Naive thymus-derived CD4-positive, alpha-beta T cell (primary cell): ENCODE measurements around the gene MEG3. TPM values are rescaled to one million over a fixed set of nuclear protein-coding genes. Genes with fewer than 3 reads are reported as not detected.

ENCODE experiments used
- ATAC-seq: fragments of 150-1000 bp; cut with Tn5 transposase; 2 replicates; pipeline ENCODE4 v1.10.0; 2021; ENCODE audit warnings: mild to moderate bottlenecking, moderate library complexity
- CTCF ChIA-PET: fragments of 350-600 bp; sonication (Branson Sonifier 250); formaldehyde crosslinking; loops from one replicate; lab custom pipeline; 2021; ENCODE audit warnings: antibody characterized with exemption; lab: Charles Lee
- POLR2A ChIA-PET: fragments of 350-600 bp; sonication (Branson Sonifier 250); formaldehyde crosslinking; loops from one replicate; lab custom pipeline; 2021; ENCODE audit warnings: antibody characterized with exemption, inconsistent platforms; lab: Charles Lee
- DNase-seq, 9 donors: peaks; one replicate each; pipeline versions ENCODE4 v3.0.0 to v3.0.0-alpha.2; 2020 to 2022; ENCODE audit warnings: mixed read lengths in 1 of 9
- H3K27ac ChIP-seq: one replicate; pipeline ENCODE4 v1.7.0; 2013; ENCODE audit warnings: mild to moderate bottlenecking, low read depth, low read length, moderate library complexity
- H3K27me3 ChIP-seq, 2 donors: one replicate each; pipeline ENCODE4 v1.7.0; 2013; ENCODE audit warnings: low read length in 2 of 2, mild to moderate bottlenecking in 2 of 2, moderate library complexity in 2 of 2; ENCODE audit not compliant: control insufficient read depth in 2 of 2, insufficient read depth in 2 of 2
- H3K36me3 ChIP-seq, 3 experiments: 1 replicate in 2 of 3; 2 replicates in 1 of 3; pipeline ENCODE4 v1.7.0; 2013; ENCODE audit warnings: low read length in 3 of 3, mild to moderate bottlenecking in 3 of 3, moderate library complexity in 1 of 3; ENCODE audit not compliant: insufficient read depth in 3 of 3, control insufficient read depth in 2 of 3
- H3K4me1 ChIP-seq, 2 donors: one replicate each; pipeline ENCODE4 v1.7.0; 2013; ENCODE audit warnings: low read length in 2 of 2, mild to moderate bottlenecking in 2 of 2, moderate library complexity in 1 of 2; ENCODE audit not compliant: control insufficient read depth in 2 of 2, insufficient read depth in 2 of 2
- H3K4me3 ChIP-seq: 2 replicates; pipeline ENCODE4 v1.7.0; 2013; ENCODE audit warnings: mild to moderate bottlenecking, low read length
- H3K9me3 ChIP-seq, 3 experiments: 1 replicate in 2 of 3; 2 replicates in 1 of 3; pipeline ENCODE4 v1.7.0; 2013; ENCODE audit warnings: low read length in 3 of 3; ENCODE audit not compliant: control insufficient read depth in 2 of 3
- H3K27ac Mint-ChIP-seq, 9 donors: one replicate each; pipeline ENCODE4 v1.8.0; 2020 to 2022; ENCODE audit warnings: mixed read lengths in 9 of 9, mild to moderate bottlenecking in 8 of 9, moderate library complexity in 5 of 9, inconsistent platforms in 2 of 9
- H3K27me3 Mint-ChIP-seq, 5 donors: one replicate each; pipeline ENCODE4 v1.8.0; 2021 to 2022; ENCODE audit warnings: mixed read lengths in 5 of 5, mild to moderate bottlenecking in 1 of 5
- H3K36me3 Mint-ChIP-seq, 5 donors: one replicate each; pipeline ENCODE4 v1.8.0; 2020 to 2022; ENCODE audit warnings: mixed read lengths in 5 of 5, mild to moderate bottlenecking in 3 of 5, inconsistent platforms in 1 of 5
- H3K4me1 Mint-ChIP-seq, 7 donors: one replicate each; pipeline ENCODE4 v1.8.0; 2020 to 2022; ENCODE audit warnings: mixed read lengths in 7 of 7, mild to moderate bottlenecking in 3 of 7, inconsistent platforms in 1 of 7
- H3K4me3 Mint-ChIP-seq, 10 donors: one replicate each; pipeline ENCODE4 v1.8.0; 2020 to 2022; ENCODE audit warnings: mild to moderate bottlenecking in 10 of 10, mixed read lengths in 10 of 10, moderate library complexity in 6 of 10, inconsistent platforms in 2 of 10
- H3K9me3 Mint-ChIP-seq, 11 donors: one replicate each; pipeline ENCODE4 v1.8.0; 2020 to 2022; ENCODE audit warnings: mixed read lengths in 11 of 11, mild to moderate bottlenecking in 4 of 11, inconsistent platforms in 1 of 11, moderate library complexity in 1 of 11
- intact Hi-C, 2 donors: fragments of 100-400 bp; cut with micrococcal nuclease; formaldehyde crosslinking; loops; one replicate each; pipeline ENCODE4 v1.15.1; 2023
- polyA plus RNA-seq, 2 donors: library from polyadenylated mRNA; unstranded; fragments of 300-500 nt; fragmentation: Illumina TruSeq; gene quantifications; one replicate each; pipeline ENCODE4 v1.2.3, GENCODE V29; 2021
- total RNA-seq, 6 experiments: library from RNA in 5 of 6; stranded (reverse) in 5 of 6; gene quantifications; 1 replicate in 5 of 6; 2 replicates in 1 of 6; pipeline ENCODE4 v1.2.3 and lab custom pipeline; 2021 to 2026

The MEG3 gene
- total and polyA plus RNA-seq, 7 experiments from 2014 or later = 0.80 to 2.4 TPM; not detected in 5

- Mint-ChIP-seq H3K27me3 (peaks cover 0 to 16% (median 9%) of the 10 kb centered on the region in 5 donors), H3K4me1 (peaks cover 0 to 2% (median 0%) of the 10 kb centered on the region in 7 donors), H3K4me3 (no peak overlapping the region), H3K36me3 (no peaks in the 10 kb centered on the region), H3K9me3 (peaks cover 0 to 2% (median 0%) of the 10 kb centered on the region in 11 donors), H3K27ac (no peak overlapping the region)
- DNase-seq (no peak), ATAC-seq (no peak)
- Histone ChIP-seq H3K4me1 (no peaks in the 10 kb centered on the region), H3K27ac (no peak overlapping the region), H3K4me3 (no peak overlapping the region), H3K9me3 (no peaks in the 10 kb centered on the region), H3K36me3 (no peaks in the 10 kb centered on the region), H3K27me3 (no peaks in the 10 kb centered on the region)
- ChIA-PET CTCF (no interaction called here), POLR2A (no interaction called here)
- intact Hi-C loops = no loop called here
Measured at GRCh38 chr14:100784523-100785337, 41.2 kb upstream of the MEG3 start.

GRCh38 chr14:100785338-100785615 is 40.6 kb upstream of the MEG3 start:
- no peak overlapping the region for H3K4me3 ChIP-seq
- no peak overlapping the region for H3K27ac ChIP-seq
- ATAC-seq = no peak
- ChIA-PET CTCF (no interaction called here), POLR2A (no interaction called here)
- H3K36me3 Mint-ChIP-seq = no peaks in the 10 kb centered on the region
- DNase-seq = no peak
- H3K27me3 Mint-ChIP-seq = peaks cover 0 to 14% (median 9%) of the 10 kb centered on the region in 5 donors
- H3K4me1 ChIP-seq = no peaks in the 10 kb centered on the region
- H3K27ac Mint-ChIP-seq = no peak overlapping the region
- no peaks in the 10 kb centered on the region for H3K36me3 ChIP-seq
- no peaks in the 10 kb centered on the region for H3K27me3 ChIP-seq
- peaks cover 0 to 2% (median 0%) of the 10 kb centered on the region in 7 donors for H3K4me1 Mint-ChIP-seq
- H3K4me3 Mint-ChIP-seq = no peak overlapping the region
- peaks cover 0 to 2% (median 0%) of the 10 kb centered on the region in 11 donors for H3K9me3 Mint-ChIP-seq
- H3K9me3 ChIP-seq = no peaks in the 10 kb centered on the region
- intact Hi-C loops = no loop called here

DNA sequence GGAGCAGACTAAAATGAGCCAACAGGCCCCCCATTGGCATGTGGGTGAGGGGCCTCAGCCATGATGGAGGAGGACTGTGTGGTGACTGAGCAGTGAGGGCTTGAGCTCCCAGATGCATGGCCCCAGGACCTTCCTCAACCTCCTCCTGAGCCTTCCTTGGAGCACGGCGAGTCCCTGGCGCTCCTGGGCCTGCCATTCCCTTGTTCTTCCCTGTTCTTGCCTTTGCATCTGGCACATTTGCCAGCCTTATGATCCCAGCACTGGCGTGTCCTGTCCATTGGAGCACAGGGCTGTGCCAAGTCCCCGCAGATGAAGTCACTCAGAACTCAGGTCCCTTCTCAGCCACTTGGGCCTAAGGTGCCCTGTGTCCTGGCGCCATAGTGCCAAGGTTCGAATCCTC is 40.3 kb upstream of the MEG3 start:
- Mint-ChIP-seq H3K9me3 (peaks cover 0 to 2% (median 0%) of the 10 kb centered on the region in 11 donors), H3K4me1 (peaks cover 0 to 2% (median 0%) of the 10 kb centered on the region in 7 donors), H3K27ac (no peak overlapping the region), H3K36me3 (no peaks in the 10 kb centered on the region), H3K27me3 (peaks cover 0 to 12% (median 9%) of the 10 kb centered on the region in 5 donors), H3K4me3 (no peak overlapping the region)
- intact Hi-C loops = no loop called here
- Histone ChIP-seq H3K27me3 (no peaks in the 10 kb centered on the region), H3K9me3 (no peaks in the 10 kb centered on the region), H3K4me3 (no peak overlapping the region), H3K36me3 (no peaks in the 10 kb centered on the region), H3K4me1 (no peaks in the 10 kb centered on the region), H3K27ac (no peak overlapping the region)
- ChIA-PET CTCF (no interaction called here), POLR2A (no interaction called here)
- no peak for DNase-seq
- no peak for ATAC-seq

GRCh38 chr14:100786131-100786530 is 39.8 kb upstream of the MEG3 start:
- Histone ChIP-seq H3K36me3 (no peaks in the 10 kb centered on the region), H3K9me3 (no peaks in the 10 kb centered on the region), H3K27me3 (no peaks in the 10 kb centered on the region), H3K4me1 (no peaks in the 10 kb centered on the region), H3K27ac (no peak overlapping the region), H3K4me3 (no peak overlapping the region)
- ChIA-PET POLR2A (no interaction called here), CTCF (no interaction called here)
- no peak for DNase-seq
- intact Hi-C loops = no loop called here
- Mint-ChIP-seq H3K27me3 (peaks cover 0 to 17% (median 11%) of the 10 kb centered on the region in 5 donors), H3K36me3 (no peaks in the 10 kb centered on the region), H3K27ac (no peak overlapping the region), H3K9me3 (peaks cover 0 to 2% (median 0%) of the 10 kb centered on the region in 11 donors), H3K4me1 (peaks cover 0 to 2% (median 0%) of the 10 kb centered on the region in 7 donors), H3K4me3 (no peak overlapping the region)
- no peak for ATAC-seq

DNA sequence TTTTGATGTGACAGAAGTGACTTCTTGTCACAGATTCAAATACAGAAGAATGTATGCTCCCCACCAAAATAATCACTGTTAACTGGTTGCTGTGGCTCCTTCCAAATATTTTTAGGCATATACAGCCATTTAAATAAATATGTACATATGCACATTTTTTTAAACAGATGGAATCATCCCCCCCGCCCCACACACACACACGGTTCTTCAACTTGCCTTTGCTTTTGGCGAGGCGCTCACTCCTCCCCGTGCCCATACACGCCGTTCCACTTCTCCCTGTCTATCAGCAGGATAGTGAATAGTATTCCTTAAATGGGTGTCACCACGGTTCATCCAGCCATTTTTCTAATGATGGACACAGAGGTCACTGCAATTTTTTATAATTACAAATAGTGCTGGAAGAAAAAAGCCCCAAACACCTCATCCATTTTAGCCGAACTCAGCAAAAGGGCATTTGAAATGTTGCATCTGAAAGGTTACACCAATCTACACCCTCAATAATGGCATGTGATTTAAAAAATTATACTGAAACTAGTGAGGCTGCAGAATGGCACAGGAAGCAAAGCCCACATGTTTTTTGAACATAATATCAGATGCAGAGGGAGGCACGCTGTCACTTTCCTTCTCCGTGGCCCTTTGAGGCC is 39.2 kb upstream of the MEG3 start:
- H3K9me3 ChIP-seq = no peaks in the 10 kb centered on the region
- Mint-ChIP-seq H3K36me3 (no peaks in the 10 kb centered on the region), H3K27ac (no peak overlapping the region), H3K4me1 (peaks cover 0 to 2% (median 0%) of the 10 kb centered on the region in 7 donors), H3K27me3 (peaks cover 0 to 21% (median 11%) of the 10 kb centered on the region in 5 donors), H3K4me3 (no peak overlapping the region), H3K9me3 (peaks cover 0 to 2% (median 0%) of the 10 kb centered on the region in 11 donors)
- DNase-seq (no peak), ATAC-seq (no peak)
- CTCF ChIA-PET = no interaction called here
- no peaks in the 10 kb centered on the region for H3K4me1 ChIP-seq
- H3K27me3 ChIP-seq = no peaks in the 10 kb centered on the region
- H3K27ac ChIP-seq = no peak overlapping the region
- H3K36me3 ChIP-seq = no peaks in the 10 kb centered on the region
- POLR2A ChIA-PET = no interaction called here
- no peak overlapping the region for H3K4me3 ChIP-seq
- intact Hi-C loops = no loop called here

DNA sequence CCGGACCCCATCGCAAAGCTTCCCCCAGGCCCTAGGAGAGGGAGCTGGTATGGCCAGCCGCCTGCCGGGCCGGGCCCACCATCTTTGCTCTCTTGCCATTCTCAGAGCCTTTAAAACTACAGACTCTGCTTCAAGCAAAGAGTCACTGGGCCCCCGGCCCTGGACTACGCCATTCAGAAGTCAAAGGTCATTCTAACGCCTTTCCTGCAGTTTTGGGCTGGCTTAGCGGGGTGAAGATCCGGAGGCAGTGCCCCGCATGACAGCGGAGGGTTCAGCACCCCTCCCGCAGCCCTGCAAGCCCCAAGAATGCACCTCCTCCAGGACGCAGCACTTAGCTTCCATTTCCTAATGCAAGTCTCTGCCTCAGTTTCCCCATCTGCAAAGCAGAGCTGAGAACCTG is 38.3 kb upstream of the MEG3 start:
- ChIA-PET POLR2A (no interaction called here), CTCF (no interaction called here)
- peaks cover 0 to 28% (median 16%) of the 10 kb centered on the region in 5 donors for H3K27me3 Mint-ChIP-seq
- H3K9me3 Mint-ChIP-seq = peaks cover 0 to 2% (median 0%) of the 10 kb centered on the region in 11 donors
- no peak overlapping the region for H3K4me3 Mint-ChIP-seq
- Histone ChIP-seq H3K27me3 (no peaks in the 10 kb centered on the region), H3K9me3 (no peaks in the 10 kb centered on the region), H3K36me3 (no peaks in the 10 kb centered on the region), H3K27ac (no peak overlapping the region), H3K4me3 (no peak overlapping the region), H3K4me1 (no peaks in the 10 kb centered on the region)
- H3K36me3 Mint-ChIP-seq = no peaks in the 10 kb centered on the region
- DNase-seq (no peak), ATAC-seq (no peak)
- peaks cover 0 to 2% (median 0%) of the 10 kb centered on the region in 7 donors for H3K4me1 Mint-ChIP-seq
- no peak overlapping the region for H3K27ac Mint-ChIP-seq
- intact Hi-C loops = no loop called here
